Measurements from ENCODE around the gene ABI3.

Gene ABI3

DNA sequence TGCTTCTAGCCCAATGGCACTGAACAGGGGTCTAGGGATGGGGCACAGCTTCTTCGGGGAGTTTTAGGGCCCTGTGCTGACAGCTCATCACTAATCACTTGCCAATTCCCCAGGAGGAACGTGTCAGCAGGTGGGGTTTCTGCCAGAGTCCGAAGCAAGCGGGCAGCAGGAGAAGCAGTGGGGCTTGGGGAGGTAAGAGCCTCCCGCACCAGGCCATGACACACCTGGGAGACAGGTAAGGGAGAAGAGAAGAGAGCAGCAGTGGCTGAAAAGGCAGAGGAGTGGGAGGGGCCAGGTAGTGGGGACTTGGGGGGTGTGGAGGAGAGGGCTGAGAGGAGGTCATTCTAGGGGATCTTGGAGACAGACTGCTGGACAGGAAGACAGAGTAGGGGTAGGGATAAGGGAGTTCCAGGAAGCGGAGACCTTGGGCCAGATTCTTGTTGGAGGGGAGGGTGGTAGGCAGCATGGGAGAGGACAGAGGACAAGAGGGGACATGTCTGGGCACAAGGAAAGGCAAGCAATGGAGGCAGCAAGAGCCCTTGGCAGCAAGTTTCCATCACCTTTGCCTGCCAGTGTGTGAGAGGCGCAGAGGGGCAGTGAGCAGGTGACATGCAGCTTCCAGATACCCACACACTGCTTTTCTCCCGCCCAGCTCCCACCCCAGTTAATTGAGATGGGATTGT is 15.2 kb downstream of the ABI3 start:
- no peaks in the 10 kb centered on the region for H3K9me3 ChIP-seq (ENCODE audit: control insufficient read depth, insufficient read depth, low read length)
- no peak overlapping the region for H3K9ac ChIP-seq (ENCODE audit: low read depth, low read length)
- no peaks in the 10 kb centered on the region for H3K36me3 ChIP-seq (ENCODE audit: insufficient read depth, low read length)
- peaks cover 7% of the 10 kb centered on the region; the same call in 1 of the 2 replicates for H3K4me1 ChIP-seq (ENCODE audit: insufficient read depth, low read length)

DNA sequence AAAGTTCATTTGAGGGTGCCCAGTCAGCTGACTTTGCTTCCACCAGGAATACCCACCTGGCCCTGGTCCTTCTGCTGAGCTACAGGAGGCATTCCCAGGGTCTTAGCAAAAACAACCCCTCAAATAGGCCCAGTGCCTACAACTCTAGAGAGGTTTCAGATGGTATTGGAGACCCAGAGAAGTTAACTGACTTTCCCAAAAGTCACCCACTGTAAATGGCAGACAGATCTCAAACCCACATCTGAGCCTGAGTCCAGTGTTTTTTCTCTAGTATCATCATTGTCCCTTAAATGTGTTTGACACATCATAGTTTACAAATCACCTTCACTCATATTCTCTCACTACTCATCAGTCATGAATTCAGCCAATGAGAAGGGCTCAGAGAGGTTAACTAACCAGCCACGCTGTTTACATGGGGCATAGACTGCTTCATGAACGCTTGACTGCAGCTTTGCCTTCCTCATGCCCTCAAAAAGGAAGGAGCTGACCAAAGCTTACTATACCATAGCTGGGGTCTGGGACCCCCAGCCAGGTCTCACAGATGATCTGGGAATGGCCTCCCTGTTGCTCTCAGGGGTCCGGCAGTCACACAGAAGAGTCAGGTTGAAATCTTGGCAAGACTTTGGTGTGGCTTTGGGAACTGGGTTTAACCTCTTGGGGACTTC is 16.4 kb downstream of the ABI3 start:
- Histone ChIP-seq H3K4me1 (ENCODE audit: insufficient read depth, low read length) (peaks cover 7% of the 10 kb centered on the region; the same call in 1 of the 2 replicates), H3K36me3 (ENCODE audit: insufficient read depth, low read length) (no peaks in the 10 kb centered on the region), H3K9me3 (ENCODE audit: control insufficient read depth, insufficient read depth, low read length) (no peaks in the 10 kb centered on the region), H3K9ac (ENCODE audit: low read depth, low read length) (no peak overlapping the region)

DNA sequence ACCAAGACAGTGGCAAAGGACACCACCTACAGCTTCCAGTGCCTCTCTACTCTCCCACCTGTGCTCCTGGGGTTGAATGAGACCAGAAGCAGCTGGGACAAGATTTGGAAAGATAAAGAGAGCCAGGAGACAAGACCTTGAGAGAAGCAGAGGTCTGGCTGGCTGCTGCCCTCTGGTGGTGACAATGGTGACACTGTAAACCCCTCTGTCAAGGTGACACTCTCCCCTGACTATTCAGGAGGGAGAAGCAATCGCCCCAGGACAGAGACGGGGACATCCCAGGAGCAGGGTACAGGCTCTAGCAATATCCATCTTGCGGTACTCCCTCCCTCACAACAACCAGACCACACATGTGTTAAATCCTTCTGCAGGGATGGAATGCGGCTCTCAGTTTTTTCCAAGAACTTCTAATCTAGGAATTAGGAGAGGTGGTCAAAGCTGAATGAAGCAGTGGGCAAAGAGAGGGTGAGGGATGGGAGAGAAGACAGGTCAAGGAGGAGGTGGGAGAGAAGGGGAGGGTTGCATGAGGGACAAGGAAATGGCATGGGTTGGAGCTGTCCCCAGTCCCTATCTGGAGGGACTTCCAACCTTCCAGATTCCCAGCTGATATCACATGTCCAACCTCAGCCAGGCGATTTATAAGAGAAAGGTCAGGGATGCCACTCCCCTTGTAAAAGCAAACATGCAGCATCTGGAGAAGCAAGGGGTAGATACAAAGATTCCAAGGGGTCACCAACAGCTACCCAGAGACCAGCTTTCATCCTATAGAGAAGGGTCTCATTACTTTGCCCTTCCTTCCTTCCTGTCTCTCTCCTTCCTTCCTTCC is 17.1 kb downstream of the ABI3 start:
- Histone ChIP-seq H3K4me1 (ENCODE audit: insufficient read depth, low read length) (peaks cover 7% of the 10 kb centered on the region; the same call in 1 of the 2 replicates), H3K9ac (ENCODE audit: low read depth, low read length) (no peak overlapping the region), H3K9me3 (ENCODE audit: control insufficient read depth, insufficient read depth, low read length) (no peaks in the 10 kb centered on the region), H3K36me3 (ENCODE audit: insufficient read depth, low read length) (no peaks in the 10 kb centered on the region)

DNA sequence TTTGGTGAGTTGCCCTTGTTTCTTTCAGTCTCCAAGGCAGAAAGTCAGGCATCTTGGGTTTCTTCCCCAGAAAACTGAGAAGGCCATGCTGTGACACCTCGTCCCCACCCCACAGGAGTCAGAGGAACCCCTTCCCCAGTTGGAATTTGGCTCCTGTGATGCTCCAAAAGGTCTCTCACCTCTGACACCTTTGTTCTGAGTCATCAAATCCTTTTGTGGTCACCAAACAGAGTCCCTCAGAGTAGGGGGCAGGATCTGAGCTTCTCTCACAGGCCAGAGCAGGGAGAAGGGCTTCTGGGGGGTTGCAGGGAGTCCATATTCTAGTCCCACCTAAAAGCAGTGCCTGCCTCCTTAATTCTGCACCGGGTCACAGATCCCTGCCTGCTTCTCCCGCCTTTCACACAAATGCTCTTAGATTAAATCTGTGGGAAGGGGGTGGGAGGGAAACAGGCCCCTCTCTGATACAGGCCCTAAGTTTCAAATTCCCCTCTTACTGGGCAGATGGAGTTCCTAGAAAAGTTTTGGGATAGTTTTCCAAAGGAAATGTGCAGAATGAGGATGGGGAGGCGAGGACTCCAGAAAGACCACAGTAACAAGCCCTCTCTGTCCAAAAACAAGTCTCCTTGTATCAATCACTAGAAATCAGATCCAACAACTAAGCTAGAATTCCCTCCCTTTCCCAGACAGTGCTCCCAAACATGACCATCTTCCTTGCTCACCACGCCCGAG is 18.7 kb downstream of the ABI3 start:
- H3K9ac ChIP-seq (ENCODE audit: low read depth, low read length): no peak overlapping the region; the same call in 1 of the 2 replicates
- no peaks in the 10 kb centered on the region for H3K9me3 ChIP-seq (ENCODE audit: control insufficient read depth, insufficient read depth, low read length)
- H3K4me1 ChIP-seq (ENCODE audit: insufficient read depth, low read length): peaks cover 13% of the 10 kb centered on the region; the same call in 1 of the 2 replicates
- H3K36me3 ChIP-seq (ENCODE audit: insufficient read depth, low read length): no peaks in the 10 kb centered on the region

DNA sequence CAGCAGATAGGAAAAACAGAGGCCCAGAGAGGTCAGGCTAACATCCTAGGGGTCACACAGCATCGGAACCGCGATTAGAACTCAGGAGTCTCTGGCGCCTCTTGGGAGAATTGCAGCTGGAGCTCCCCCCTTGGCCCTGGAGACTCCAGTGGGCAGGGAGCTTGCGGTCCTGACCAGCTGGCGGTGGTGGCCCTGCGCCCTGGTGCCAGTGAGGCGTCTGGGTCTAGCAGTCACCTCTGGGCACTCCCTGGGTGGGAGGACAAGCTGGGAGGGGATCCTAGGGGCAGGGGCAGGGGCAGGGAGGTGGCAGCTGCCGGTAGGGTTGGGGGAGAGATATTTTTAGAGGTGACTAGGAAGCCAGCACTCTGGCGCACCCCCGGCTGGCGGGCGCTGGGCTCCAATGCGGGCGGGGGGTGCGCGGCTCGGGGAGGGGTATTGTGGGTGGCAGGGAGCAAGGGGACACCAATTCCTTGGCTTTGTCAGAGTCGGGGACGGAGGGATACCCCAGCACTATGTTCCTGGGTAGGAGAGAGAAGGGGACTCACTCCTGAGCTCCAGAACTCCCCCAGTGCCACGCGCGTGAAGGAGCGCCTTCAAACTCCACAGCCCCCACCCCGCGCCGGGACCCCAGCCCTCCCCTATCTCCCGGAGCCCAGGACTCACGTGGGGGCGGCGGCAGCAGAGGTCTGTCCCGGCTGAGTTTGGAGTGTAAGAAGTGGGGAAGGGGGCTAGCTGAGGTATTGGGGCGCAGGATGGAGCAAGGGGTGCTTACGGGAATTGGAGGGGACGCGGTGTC is 19.5 kb downstream of the ABI3 start:
- Histone ChIP-seq H3K4me1 (ENCODE audit: insufficient read depth, low read length) (peaks cover 19% of the 10 kb centered on the region; the same call in 1 of the 2 replicates), H3K36me3 (ENCODE audit: insufficient read depth, low read length) (no peaks in the 10 kb centered on the region), H3K9me3 (ENCODE audit: control insufficient read depth, insufficient read depth, low read length) (no peaks in the 10 kb centered on the region), H3K9ac (ENCODE audit: low read depth, low read length) (peak overlapping the region; percentile 64)

DNA sequence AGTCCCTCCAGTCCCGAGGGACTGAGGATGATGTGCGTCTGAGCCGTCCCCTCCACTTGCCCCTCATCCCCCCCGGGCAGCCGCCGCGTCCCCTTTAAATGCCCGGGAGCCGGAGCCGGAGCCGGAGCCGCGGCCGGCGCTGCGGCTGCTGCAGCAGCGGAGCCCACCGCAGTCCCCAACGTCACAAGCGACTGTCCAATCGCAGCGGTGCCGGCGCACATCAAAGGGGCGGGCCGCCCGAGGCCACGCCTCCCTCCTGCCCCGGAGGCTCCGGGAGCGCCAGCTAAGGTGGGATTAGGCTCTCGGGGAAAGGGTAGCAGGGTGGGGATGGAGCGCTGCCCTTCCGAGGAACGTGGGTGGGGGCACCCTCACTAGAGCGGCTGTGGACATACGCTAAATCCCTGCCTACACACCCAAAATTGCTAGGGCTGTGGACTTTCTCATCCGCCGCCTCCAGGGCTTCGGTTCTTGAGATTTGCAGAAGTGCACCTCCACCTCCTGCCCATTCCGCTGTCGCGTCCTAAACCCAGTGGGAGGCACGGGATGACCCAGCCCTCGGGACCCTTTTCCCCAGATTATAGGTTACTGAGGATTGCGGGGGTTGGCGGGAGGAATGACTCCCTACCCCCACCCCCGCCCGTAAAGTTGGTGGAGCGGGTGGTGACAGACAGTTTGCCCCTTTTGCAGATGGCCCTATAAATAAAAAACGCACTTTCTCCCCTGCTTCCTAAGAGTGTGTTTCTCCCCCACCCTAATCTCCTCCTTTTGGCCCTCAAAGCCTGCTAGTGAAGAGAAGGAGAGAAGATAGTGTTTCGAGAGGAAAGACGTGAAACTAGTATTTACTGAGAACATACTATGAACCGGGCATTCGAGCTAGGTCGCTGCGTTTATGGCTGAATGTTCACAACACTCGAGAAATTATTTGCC is 20.4 kb downstream of the ABI3 start, which contains the start of gene PHOSPHO1:
PHOSPHO1 (minus strand) TSS at position 152 of the 927 bp plus-strand sequence. CDS start 4,096 bp downstream, outside the sequence.
- peak within 1 kb of the TSS; percentile 64 for H3K9ac ChIP-seq (ENCODE audit: low read depth, low read length)
- no peaks in the 10 kb centered on the region for H3K36me3 ChIP-seq (ENCODE audit: insufficient read depth, low read length)
- H3K4me1 ChIP-seq (ENCODE audit: insufficient read depth, low read length): peaks cover 22% of the 10 kb centered on the region; the same call in 1 of the 2 replicates
- no peaks in the 10 kb centered on the region for H3K9me3 ChIP-seq (ENCODE audit: control insufficient read depth, insufficient read depth, low read length)

DNA sequence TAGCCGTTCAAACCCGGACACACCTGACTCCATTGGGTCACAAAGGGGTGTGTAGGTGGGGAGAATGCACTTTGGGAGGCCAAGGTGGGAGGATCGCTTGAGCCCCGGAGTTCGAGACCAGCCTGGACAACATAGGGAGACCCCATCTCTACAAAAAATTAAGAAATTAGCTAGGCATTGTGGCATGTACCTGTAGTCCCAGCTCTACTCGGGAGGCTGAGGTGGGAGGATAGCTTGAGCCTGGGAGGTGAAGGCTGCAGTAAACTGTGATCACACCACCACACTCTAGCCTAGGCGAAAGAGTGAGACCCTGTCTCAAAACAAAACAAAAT is 21.0 kb downstream of the ABI3 start:
- H3K9me3 ChIP-seq (ENCODE audit: control insufficient read depth, insufficient read depth, low read length): no peaks in the 10 kb centered on the region
- no peaks in the 10 kb centered on the region for H3K36me3 ChIP-seq (ENCODE audit: insufficient read depth, low read length)
- peak overlapping the region; percentile 64; the same call in 1 of the 2 replicates for H3K9ac ChIP-seq (ENCODE audit: low read depth, low read length)
- H3K4me1 ChIP-seq (ENCODE audit: insufficient read depth, low read length): peaks cover 24% of the 10 kb centered on the region; the same call in 1 of the 2 replicates

DNA sequence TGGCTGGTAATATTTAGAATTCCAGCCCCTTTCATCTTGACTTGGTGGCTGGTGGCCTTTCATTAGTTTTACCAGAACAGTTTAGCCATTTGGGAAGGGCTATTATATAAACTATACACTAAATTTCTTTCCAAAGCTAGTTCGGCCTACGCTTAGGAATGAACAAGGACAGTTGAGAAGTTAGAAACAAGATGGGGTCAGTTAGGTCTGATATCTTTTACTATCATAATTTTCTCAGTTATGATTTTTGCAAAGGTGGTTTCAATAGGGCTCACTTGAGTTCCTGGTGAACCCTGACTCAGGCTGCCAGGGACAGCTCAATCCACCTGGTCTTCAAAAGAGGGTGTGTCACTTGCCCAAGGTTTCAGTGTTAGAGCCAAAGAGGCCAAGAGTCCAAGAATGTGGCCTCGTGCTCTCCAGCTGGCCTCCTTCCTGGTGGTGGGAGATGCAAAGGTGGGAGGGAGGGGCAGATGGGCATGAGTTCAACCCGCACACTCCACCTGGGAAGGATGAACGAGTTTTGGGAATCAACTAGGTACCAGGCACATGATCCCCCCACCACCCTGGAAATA is 24.1 kb downstream of the ABI3 start:
- H3K9me3 ChIP-seq (ENCODE audit: control insufficient read depth, insufficient read depth, low read length): no peaks in the 10 kb centered on the region
- H3K9ac ChIP-seq (ENCODE audit: low read depth, low read length): no peak overlapping the region
- H3K36me3 ChIP-seq (ENCODE audit: insufficient read depth, low read length): no peaks in the 10 kb centered on the region
- H3K4me1 ChIP-seq (ENCODE audit: insufficient read depth, low read length): peaks cover 26% of the 10 kb centered on the region; the same call in 1 of the 2 replicates

DNA sequence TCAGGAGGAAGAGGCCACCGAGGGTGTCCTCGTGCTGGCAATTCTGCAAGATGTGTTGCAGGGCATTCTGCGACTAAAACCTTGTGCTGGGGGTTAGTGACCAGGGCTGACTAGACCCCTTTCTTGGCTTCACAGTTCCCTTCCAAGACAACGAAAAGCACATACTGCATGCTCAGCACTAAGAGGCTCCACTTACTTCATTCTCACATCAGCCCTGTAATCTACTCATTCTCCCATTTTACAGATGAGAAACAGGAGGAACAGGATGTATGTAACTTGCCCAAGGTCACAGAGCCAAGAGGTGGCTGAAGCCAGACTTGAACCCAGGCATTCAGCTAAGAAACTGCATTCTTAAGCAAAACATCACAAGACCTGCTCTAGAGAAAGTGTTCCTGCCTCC is 25.4 kb downstream of the ABI3 start:
- H3K9ac ChIP-seq (ENCODE audit: low read depth, low read length): no peak overlapping the region
- no peaks in the 10 kb centered on the region for H3K36me3 ChIP-seq (ENCODE audit: insufficient read depth, low read length)
- H3K4me1 ChIP-seq (ENCODE audit: insufficient read depth, low read length): peaks cover 26% of the 10 kb centered on the region; the same call in 1 of the 2 replicates
- H3K9me3 ChIP-seq (ENCODE audit: control insufficient read depth, insufficient read depth, low read length): no peaks in the 10 kb centered on the region

DNA sequence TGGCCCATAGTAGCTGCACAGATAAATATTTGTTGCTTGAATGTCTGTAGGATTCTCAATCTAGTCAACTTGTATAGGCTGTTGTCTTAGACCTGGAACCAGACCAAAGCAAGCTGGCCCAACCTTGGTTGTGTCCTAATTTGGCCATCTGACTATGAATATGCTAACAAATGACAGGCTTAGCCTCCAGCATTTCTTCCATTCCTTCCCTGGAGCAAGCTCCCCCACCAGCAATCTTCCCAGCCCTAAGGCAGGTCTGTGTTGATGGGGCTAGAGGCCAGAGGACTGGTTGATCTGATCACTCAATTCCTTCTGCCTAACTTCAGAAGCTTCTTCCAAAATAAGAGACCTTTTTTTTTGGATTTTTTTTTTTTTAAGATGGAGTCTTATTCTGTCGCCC is 29.5 kb downstream of the ABI3 start:
- no peaks in the 10 kb centered on the region for H3K9me3 ChIP-seq (ENCODE audit: control insufficient read depth, insufficient read depth, low read length)

DNA sequence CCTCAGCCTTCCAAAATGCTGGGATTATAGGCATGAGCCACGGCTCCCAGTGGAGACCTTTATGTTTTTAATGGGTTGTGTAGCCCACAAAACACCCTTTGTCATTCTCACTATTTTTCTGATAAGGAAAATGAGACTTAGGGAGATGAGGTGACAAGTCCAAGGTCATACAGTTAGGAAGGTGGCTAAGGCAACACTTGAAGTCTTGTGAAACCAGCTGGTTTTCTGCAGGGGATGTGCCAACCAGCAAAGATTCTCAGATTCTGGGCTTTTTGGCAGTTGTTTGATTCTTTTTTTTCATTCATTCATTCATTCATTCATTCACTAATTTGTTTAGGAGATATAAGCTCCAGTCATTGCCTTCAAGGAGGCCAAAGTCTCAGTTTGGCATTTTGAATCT is 30.1 kb downstream of the ABI3 start:
- H3K9ac ChIP-seq (ENCODE audit: low read depth, low read length): no peak overlapping the region
- peaks cover 10% of the 10 kb centered on the region; the same call in 1 of the 2 replicates for H3K4me1 ChIP-seq (ENCODE audit: insufficient read depth, low read length)

More for the DNA sequence above, 29.5 kb downstream of the ABI3 start:
- Histone ChIP-seq H3K36me3 (ENCODE audit: insufficient read depth, low read length) (no peaks in the 10 kb centered on the region), H3K9ac (ENCODE audit: low read depth, low read length) (no peak overlapping the region), H3K4me1 (ENCODE audit: insufficient read depth, low read length) (peaks cover 13% of the 10 kb centered on the region; the same call in 1 of the 2 replicates)

DNA sequence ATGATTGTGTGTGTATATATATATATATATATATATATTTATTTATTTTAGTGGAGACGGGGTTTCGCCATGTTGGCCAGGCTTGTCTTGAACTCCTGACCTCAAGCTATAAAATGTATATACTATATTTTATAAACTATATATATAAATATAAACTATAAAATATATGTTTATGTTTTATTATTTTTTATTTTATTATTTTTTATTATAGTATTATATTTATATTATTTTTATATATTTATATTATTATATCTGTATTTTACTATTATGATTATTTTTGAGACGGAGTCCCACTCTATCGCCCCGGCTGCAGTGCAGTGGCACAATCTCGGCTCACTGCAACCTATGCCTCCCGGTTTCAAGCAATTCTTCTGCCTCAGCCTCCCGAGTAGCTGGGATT is 30.5 kb downstream of the ABI3 start:
- Histone ChIP-seq H3K36me3 (ENCODE audit: insufficient read depth, low read length) (no peaks in the 10 kb centered on the region), H3K9ac (ENCODE audit: low read depth, low read length) (no peak overlapping the region), H3K4me1 (ENCODE audit: insufficient read depth, low read length) (peaks cover 6% of the 10 kb centered on the region; the same call in 1 of the 2 replicates), H3K9me3 (ENCODE audit: control insufficient read depth, insufficient read depth, low read length) (no peaks in the 10 kb centered on the region)

More for the DNA sequence above, 30.1 kb downstream of the ABI3 start:
- Histone ChIP-seq H3K36me3 (ENCODE audit: insufficient read depth, low read length) (no peaks in the 10 kb centered on the region), H3K9me3 (ENCODE audit: control insufficient read depth, insufficient read depth, low read length) (no peaks in the 10 kb centered on the region)
